A549 treated with ZK216348 at 1 μM for 4 hours (cell line): ENCODE results near the gene AJUBA. TPM values are rescaled to one million over a fixed set of nuclear protein-coding genes. Genes with fewer than 3 reads are reported as not detected.

Source experiments
- total RNA-seq: library from RNA; stranded (reverse); fragments of 200-300 nt; extraction: Qiagen RNA extraction; gene quantifications from 5 replicates; pipeline ENCODE4 v1.2.3, GENCODE V29; 2022; ENCODE audit warnings: low read depth

Gene AJUBA
- 33.6 to 42.2 TPM (median 39.4 TPM) in 5 replicates for total RNA-seq

GRCh38 chr14:22982477-22983245 is at the start of gene AJUBA:
Gene AJUBA, minus strand, starts transcription at chr14:22982551. Its CDS starts 285 bp downstream, at chr14:22982266.

DNA sequence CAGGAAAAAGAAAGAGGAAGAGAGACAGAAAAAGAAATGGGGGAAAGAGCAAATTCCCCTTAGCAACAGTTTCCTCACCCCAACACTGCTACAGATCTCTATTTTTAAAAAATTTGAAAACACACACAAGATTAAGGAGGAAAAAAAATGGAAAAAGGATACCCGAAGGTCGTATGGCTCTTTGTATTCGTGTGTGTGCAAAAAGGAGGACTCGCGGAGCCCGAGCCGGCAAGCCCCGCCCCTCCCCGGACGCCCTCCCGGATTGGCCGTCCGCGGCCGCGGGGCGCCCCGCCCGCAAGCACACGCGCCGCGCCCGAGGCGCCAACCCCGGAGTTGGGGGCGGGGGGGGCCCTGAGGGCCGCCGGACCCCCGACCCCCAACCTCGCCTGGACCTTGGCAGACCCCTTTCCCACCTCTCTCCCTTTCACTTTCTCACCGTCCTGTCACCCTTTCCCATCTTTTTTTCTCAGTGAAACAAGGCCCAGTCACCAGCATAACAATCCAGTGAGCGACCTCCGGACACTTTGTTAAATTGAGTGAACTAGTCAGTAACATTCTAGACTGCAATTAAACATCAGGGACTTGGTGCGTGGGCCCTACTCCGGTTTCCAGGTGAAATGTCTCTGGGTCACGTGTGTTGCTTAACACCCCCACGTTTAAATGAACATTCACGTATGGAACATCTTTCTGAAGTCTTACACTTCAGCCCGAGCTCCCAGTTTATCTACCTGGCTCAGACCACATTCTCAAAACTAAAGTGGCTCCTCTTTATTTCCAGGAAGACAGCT is 27.8 kb upstream of the AJUBA start, which contains the start of gene C14orf93:
Gene C14orf93, minus strand, starts transcription at position 205 of the 788 bp plus-strand sequence. CDS start 11,120 bp downstream, outside the sequence.

DNA sequence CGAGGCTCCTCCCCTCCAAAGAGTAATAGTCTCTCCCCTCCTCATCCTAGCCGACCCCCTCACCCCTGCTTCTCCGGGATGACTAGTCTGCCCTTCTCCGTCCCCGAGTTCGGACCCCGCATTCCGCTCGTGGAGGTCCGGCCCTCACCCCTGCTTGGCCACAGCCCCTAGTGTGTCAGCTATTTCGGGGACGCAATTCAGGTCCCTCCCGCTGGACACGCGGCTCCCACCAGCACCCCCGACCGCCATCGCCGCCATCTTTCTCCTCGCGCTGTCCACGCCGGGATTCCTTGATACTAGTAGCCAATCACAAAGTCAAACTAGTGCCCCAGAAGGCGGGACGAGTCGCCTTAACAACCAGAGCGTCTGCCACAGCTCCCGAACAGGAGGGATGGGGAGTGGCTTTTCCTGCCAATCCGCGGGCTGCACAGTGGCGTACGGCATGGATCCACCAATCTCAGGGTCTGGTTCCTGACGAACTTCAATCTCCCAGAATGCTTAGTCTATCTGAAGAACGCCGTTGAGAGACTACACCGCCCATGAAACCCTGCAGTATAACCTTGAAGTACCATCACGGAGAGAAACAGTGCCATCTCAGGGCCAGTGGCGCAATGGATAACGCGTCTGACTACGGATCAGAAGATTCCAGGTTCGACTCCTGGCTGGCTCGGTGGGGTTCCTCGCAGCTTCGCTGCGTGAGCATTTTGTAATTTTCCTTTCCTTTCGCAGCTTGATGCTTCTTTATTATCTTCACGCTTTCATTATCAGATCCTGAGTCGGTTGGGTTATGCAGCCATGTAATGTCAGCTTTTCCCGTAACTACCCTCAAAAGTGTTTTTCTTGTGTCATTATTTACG is 53.0 kb downstream of the AJUBA start, which contains the start of gene PRMT5:
Gene PRMT5, minus strand, starts transcription at position 273 of the 857 bp plus-strand sequence. Its CDS starts 15 bp downstream, at position 258.

Other genes starting within 250 kb of the AJUBA start
- 137 to 162 TPM (median 156 TPM) in 5 replicates for gene OXA1L, start 215.9 kb downstream of the AJUBA start, total RNA-seq
- 16.5 to 21.7 TPM (median 19.0 TPM) in 5 replicates for gene SLC7A7, start 167.1 kb downstream of the AJUBA start, total RNA-seq
- gene MRPL52, start 152.7 kb downstream of the AJUBA start, total RNA-seq = 143 to 223 TPM (median 180 TPM) in 5 replicates
- gene MMP14, start 146.0 kb downstream of the AJUBA start, total RNA-seq = 0.55 to 0.92 TPM (median 0.87 TPM) in 5 replicates
- gene LRP10, start 110.8 kb downstream of the AJUBA start, total RNA-seq = 47.8 to 93.1 TPM (median 76.8 TPM) in 5 replicates
- 0.26 to 0.67 TPM (median 0.33 TPM) in 5 replicates for gene REM2, start 99.3 kb downstream of the AJUBA start, total RNA-seq
- gene RBM23, start 63.4 kb downstream of the AJUBA start, total RNA-seq = 48.9 to 66.4 TPM (median 62.5 TPM) in 5 replicates
- 98.4 to 196 TPM (median 116 TPM) in 5 replicates for gene PRMT5, start 53.2 kb downstream of the AJUBA start, total RNA-seq
- 32.7 to 38.7 TPM (median 37.1 TPM) in 5 replicates for gene HAUS4, start 25.5 kb downstream of the AJUBA start, total RNA-seq
- 2.7 to 4.4 TPM (median 3.3 TPM) in 5 replicates for gene C14orf93, start 27.6 kb upstream of the AJUBA start, total RNA-seq
- 269 to 342 TPM (median 304 TPM) in 5 replicates for gene PSMB5, start 52.3 kb upstream of the AJUBA start, total RNA-seq
- gene PSMB11, start 59.7 kb upstream of the AJUBA start, total RNA-seq = not detected in 5 replicates
- gene CDH24, start 75.0 kb upstream of the AJUBA start, total RNA-seq = 2.0 to 5.3 TPM (median 5.0 TPM) in 5 replicates
- 101 to 111 TPM (median 107 TPM) in 5 replicates for gene ACIN1, start 112.6 kb upstream of the AJUBA start, total RNA-seq
- gene C14orf119, start 113.0 kb upstream of the AJUBA start, total RNA-seq = 84.6 to 107 TPM (median 101 TPM) in 5 replicates
- not detected in 5 replicates for gene CIROP, start 122.4 kb upstream of the AJUBA start, total RNA-seq
- gene CEBPE, start 136.7 kb upstream of the AJUBA start, total RNA-seq = 0.12 TPM in 1 of 5 replicates, not detected in the others
- 0.73 to 1.9 TPM (median 1.4 TPM) in 5 replicates for gene SLC7A8, start 201.1 kb upstream of the AJUBA start, total RNA-seq